Hematopoietic multipotent progenitor cell treated with erythropoietin and hydrocortisone succinate and interleukin-3 and kit ligand, for 8 days (in vitro differentiated cells): ENCODE results near the gene PAX2.

Experiments
- DNase-seq: peaks from one replicate; pipeline ENCODE4 v3.0.0-alpha.2; 2015

PAX2 gene

GRCh38 chr10:100793055-100793454 is 47.7 kb downstream of the PAX2 start:
- no peak for DNase-seq

GRCh38 chr10:100799881-100800280 is 54.5 kb downstream of the PAX2 start:
- no peak for DNase-seq

GRCh38 chr10:100800931-100801330 is 55.5 kb downstream of the PAX2 start:
- DNase-seq, result no peak

DNA sequence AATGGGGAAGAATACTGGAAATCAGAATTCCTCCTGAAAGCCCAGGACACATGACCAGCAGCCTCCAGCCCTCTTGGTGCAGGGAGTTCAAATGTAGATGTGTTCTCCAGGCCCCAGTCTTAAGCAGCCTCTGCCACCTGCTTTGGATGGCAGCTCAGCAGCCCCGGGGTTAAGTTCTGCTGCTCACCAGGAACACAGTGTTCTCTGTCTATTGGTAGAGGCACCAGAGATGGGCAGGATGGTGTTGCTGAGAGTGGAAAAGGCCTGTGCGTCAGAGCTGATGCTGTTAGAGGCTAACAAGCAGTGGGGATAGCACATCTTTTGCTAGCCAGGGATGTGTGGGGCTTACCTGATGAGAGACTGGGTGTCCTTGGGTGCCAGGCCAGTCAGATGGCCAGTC is 56.8 kb downstream of the PAX2 start:
- no peak for DNase-seq

GRCh38 chr10:100802607-100803006 is 57.2 kb downstream of the PAX2 start:
- DNase-seq, result no peak

DNA sequence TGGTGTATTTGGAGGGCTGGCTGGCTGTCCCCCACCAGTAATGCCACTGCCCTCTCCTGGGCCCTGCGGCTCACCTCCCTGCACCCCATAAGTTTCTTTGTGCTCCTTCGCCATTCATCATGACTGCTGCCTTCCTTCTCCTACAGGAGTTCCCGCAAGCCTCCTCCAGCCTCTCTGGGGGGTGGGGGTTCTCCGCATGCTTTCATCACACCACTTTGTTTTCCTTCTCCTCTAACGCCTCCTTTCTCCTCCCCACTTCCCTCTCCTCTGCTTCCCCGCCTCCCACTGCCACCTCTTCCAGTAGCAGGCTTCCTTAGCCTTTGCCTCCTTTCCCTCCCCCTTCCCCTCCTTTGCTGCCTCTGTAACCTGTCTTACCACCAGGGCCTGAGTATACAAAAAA is 58.1 kb downstream of the PAX2 start:
- DNase-seq, result no peak

DNA sequence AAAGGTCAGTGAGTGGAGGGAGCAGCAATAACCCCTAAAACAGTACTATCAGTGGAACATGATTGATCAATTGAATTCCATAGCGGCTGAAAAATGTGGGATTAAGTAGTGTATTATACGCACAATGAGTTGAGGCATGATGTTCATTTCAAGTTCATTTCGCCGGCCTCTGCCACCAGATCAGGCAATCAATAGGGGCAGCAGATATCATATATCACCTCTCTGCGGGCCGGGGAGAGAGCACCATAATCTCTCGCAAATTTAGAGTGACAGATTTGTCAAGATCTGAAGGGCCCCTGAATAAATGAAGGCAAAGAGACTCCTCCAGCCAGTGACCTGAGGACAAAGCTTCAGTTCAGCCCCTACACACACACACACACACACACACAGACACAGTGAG is 58.5 kb downstream of the PAX2 start:
- no peak for DNase-seq

DNA sequence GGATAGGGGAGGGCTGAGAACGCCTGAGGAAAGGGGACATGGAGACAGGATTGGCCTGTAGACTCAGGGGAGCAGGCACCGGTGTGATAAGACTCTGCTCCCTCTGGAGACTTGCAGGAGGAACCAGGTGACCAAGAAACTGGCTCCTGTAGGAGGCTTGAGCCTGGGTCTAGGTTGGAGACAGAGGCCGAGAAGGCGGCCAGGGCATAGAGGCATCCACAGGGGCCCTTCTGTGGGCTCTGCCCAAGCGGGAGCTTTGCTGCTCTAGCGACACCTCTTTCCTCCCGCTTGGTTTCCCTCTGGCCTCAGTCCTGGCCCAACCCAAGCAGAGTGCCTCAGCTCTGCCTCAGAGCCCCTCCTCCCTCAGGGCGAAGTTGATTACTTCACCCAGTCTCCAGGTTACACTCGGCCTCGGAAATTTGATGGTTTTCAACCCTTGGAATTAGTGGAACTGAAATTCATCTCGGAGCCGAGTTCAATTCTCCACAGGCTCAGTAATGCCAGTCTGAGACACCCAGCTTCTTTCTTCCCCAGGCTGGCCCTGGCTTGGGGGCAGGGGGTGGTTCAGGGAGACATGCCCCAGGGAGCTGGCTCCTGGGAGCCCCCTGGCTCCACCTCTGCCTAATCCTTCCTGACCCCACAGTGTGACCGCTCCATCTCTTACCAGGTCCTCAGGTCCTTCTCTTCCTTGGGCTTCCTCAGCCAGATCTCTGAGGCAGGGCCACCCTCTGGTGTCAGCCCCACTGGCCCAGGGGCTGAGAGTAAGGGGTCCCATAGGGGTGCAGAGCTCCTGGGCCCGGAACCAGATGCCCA is 60.4 kb downstream of the PAX2 start:
- no peak for DNase-seq

- no peak for DNase-seq
These were observed 60.9 kb downstream of the PAX2 start for GRCh38 chr10:100806356-100806645.

DNA sequence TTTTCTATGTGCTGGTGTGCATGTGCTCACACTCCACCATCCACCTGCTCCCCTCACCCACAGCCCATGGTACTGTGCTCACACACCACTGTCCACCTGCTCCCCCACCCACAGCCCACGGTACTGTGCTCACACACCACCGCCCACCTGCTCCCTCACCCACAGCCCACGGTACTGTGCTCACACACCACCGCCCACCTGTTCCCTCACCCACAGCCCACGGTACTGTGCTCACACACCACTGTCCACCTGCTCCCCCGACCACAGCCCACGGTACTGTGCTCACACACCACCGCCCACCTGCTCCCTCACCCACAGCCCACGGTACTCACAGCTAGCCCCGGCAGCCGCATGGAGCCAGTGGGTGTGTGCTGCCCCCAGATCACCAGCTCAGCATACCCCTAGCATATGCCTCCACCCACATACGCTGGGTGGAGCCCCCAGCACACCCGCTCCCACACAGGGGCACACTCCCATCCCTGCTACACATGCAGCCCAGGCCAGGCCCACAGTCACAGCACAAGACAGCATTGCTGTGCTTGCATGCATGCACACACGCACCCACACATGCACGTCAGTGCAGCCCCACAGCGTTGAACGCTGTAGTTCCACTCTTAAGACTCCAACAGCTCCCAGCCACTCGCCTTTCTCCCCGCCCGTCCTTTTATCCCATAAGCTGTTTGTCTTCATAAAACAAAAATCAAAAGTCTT is 62.0 kb downstream of the PAX2 start:
- no peak for DNase-seq

- no peak for DNase-seq
These were observed 63.5 kb downstream of the PAX2 start for GRCh38 chr10:100808876-100809275.

- DNase-seq, result no peak
These were observed 64.9 kb downstream of the PAX2 start for GRCh38 chr10:100810091-100810834.

GRCh38 chr10:100810835-100811116 is 65.4 kb downstream of the PAX2 start:
- no peak for DNase-seq

GRCh38 chr10:100811261-100811660 is 65.9 kb downstream of the PAX2 start:
- DNase-seq, result no peak

- no peak for DNase-seq
These were observed 66.7 kb downstream of the PAX2 start for GRCh38 chr10:100811752-100812750.

DNA sequence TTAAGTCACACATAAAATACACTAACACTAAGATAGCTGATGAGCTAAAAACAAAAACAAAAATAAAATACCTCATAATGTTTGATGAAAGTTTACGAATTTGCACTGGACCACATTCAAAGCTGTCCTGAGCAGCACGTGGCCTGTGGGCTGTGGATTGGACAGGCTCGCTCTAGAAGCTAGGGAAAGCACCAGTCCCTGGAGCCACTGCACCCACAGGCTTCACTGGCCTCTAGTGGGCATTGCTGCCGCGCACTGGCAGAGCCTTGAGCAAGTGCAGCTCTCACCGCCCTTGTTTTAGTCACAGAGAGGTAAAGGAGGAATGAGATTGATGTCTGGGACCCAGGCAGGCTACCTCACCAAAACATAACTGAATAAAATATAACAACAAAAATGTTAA is 67.6 kb downstream of the PAX2 start:
- no peak for DNase-seq

DNA sequence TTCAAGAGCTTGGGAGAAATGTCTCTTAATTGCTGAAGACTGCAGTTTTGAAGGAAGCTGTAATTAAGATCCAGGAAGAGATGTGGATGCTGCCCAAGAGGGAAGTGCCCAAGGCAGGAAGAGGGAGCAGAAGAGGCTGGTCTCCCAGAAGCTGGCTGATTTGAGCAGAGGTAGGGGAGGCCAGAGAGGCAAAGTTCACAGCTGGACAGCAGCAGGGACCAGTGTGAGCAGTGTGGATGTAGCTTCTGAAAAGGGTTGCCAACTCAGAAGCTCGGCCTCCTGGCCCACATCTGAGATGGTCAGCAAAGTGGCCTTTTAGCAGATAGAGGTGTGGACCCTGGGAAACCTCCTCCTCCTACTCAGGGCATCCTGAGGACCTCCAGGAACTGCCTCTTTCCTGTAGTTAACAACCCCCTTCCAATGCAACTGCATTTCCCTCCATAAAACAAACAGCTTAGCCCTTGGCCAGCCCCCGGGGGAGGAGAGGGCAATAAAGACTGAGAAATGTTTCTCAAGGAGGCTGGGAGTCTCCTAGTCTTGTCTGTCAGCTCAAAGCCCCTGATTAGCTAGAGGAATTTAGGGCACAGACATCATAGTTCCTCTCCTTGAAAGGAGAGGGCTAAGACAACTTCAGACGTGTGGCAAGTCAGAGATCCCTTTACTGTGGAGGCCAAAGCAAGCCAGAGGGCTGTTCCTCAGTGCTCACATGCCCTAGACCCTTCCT is 69.5 kb downstream of the PAX2 start:
- no peak for DNase-seq

DNA sequence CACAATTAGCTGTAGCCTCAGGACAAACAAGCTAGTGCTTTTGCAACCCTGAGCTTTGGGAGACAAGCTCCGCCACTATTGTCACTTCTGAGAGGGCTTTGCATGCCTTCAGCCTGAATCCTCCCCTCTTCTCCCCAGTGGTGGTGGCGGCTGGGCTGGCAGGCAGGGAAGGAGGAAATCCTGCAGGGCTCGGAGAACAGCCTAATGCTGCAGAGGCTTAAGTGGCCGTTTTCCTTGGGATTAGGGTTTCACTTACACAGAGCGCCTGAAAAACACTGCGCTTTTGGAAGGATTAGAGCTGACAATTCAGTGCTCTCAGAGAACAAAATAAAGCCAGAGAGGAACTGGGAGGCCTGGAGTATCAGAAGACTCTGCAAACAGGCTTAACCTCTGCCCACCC is 71.3 kb downstream of the PAX2 start:
- DNase-seq, result no peak

GRCh38 chr10:100817268-100817839 is 72.0 kb downstream of the PAX2 start:
- no peak for DNase-seq

DNA sequence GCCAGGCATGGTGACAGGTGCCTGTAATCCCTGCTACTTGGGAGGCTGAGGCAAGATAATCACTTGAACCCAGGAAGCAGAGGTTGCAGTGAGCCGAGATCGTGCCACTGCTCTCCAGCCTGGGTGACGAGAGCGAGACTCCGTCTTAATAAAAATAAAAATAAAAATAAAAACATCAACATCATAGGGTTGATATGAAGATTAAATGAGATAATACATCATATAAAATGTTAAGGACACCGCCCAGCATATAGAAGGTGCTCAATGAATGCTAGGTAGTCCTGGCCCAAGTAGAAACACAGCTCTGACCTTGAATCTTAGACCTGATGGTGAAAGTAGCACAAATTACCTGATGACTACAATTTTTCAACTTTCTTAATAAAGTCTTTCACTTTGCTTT is 74.0 kb downstream of the PAX2 start:
- DNase-seq, result no peak

- no peak for DNase-seq
These were observed 77.8 kb downstream of the PAX2 start for GRCh38 chr10:100823194-100823593.

GRCh38 chr10:100824886-100825285 is 79.5 kb downstream of the PAX2 start:
- no peak for DNase-seq
